Endothelial cell of umbilical vein (primary cell): ENCODE data around the gene PARP8. TPM values are rescaled to one million over a fixed set of nuclear protein-coding genes. Genes with fewer than 3 reads are reported as not detected.

Experiments used
- BruUV-seq: library from RNA; stranded (reverse); fragments of 400-500 nt; replicated peaks from 2 replicates; lab custom pipeline; 2021; lab: Mats Ljungman, UMichigan
- CTCF ChIA-PET: fragments of 300-600, 350-600 bp; sonication (Branson Sonifier 250); formaldehyde crosslinking; loops from one replicate; lab custom pipeline; 2021; ENCODE audit warnings: antibody characterized with exemption, inconsistent platforms; lab: Charles Lee
- POLR2A ChIA-PET: fragments of 300-600, 350-600 bp; sonication (Branson Sonifier 250); formaldehyde crosslinking; loops from one replicate; lab custom pipeline; 2021; ENCODE audit warnings: antibody characterized with exemption, inconsistent platforms; lab: Charles Lee
- DNase-seq: peaks from one replicate; pipeline ENCODE4 v3.0.0-alpha.2; 2011; ENCODE audit warnings: low read depth, low spot score
- FAIRE-seq: peaks from 2 replicates; lab custom pipeline; 2011; peaks lifted over from hg19 to GRCh38; lab: Jason Lieb, UNC
- H2AFZ ChIP-seq: 2 replicates; pipeline ENCODE4 v1.6.0; 2012; ENCODE audit warnings: low read depth, low read length, control low read depth, inconsistent platforms
- H3K27ac ChIP-seq: 2 replicates; pipeline ENCODE4 v1.5.1; 2011; ENCODE audit warnings: low read depth, mild to moderate bottlenecking, control low read depth, low read length, moderate library complexity; ENCODE audit not compliant: insufficient read depth
- H3K27me3 ChIP-seq, 2 experiments: 2 replicates each; pipeline versions ENCODE4 v1.6.0 to v1.6.1; 2011; ENCODE audit warnings: low read length in 2 of 2, mixed read lengths in 1 of 2; ENCODE audit not compliant: control insufficient read depth in 2 of 2, insufficient read depth in 2 of 2
- H3K36me3 ChIP-seq, 2 experiments: 2 replicates in 1 of 2; 3 replicates in 1 of 2; pipeline ENCODE4 v1.5.1; 2011; ENCODE audit warnings: low read length in 2 of 2, mild to moderate bottlenecking in 1 of 2, moderate library complexity in 1 of 2; ENCODE audit not compliant: control insufficient read depth in 2 of 2, insufficient read depth in 2 of 2; ENCODE audit errors: extremely low read depth in 1 of 2
- H3K4me1 ChIP-seq: 3 replicates; pipeline ENCODE4 v1.5.1; 2011; ENCODE audit warnings: mild to moderate bottlenecking, low read length; ENCODE audit not compliant: control insufficient read depth, insufficient read depth; ENCODE audit errors: extremely low read depth
- H3K4me2 ChIP-seq: 2 replicates; pipeline ENCODE4 v1.6.1; 2011; ENCODE audit warnings: low read length, control low read depth, mixed read lengths; ENCODE audit not compliant: insufficient read depth
- H3K4me3 ChIP-seq, 3 experiments: fragments of 200-600 bp in 1 of 3; sonication (generic), shearing (Covaris generic) in 1 of 3; replicated peaks in 1 of 3; 2 replicates each; pipeline ENCODE4 v1.5.1; 2011 to 2016; ENCODE audit warnings: control low read depth in 3 of 3, low read length in 3 of 3, mild to moderate bottlenecking in 2 of 3, inconsistent platforms in 1 of 3, low read depth in 1 of 3, moderate library complexity in 1 of 3; ENCODE audit not compliant: insufficient read depth in 1 of 3
- H3K79me2 ChIP-seq: 2 replicates; pipeline ENCODE4 v1.6.0; 2012; ENCODE audit warnings: low read length, inconsistent platforms; ENCODE audit not compliant: control insufficient read depth, insufficient read depth
- H3K9ac ChIP-seq: replicated peaks from 2 replicates; pipeline ENCODE3; 2011; ENCODE audit warnings: low read length, control low read depth; ENCODE audit not compliant: insufficient read depth; ENCODE audit errors: extremely low read depth
- H3K9me1 ChIP-seq: replicated peaks from 3 replicates; pipeline ENCODE4 v1.6.0; 2011; ENCODE audit warnings: mild to moderate bottlenecking, low read length; ENCODE audit not compliant: control insufficient read depth, insufficient read depth; ENCODE audit errors: extremely low read depth
- H3K9me3 ChIP-seq: replicated peaks from 2 replicates; pipeline ENCODE4 v1.5.1; 2012; ENCODE audit warnings: low read length, inconsistent platforms; ENCODE audit not compliant: control insufficient read depth, insufficient read depth
- H4K20me1 ChIP-seq: replicated peaks from 2 replicates; pipeline ENCODE3; 2011; ENCODE audit warnings: mild to moderate bottlenecking, low read length; ENCODE audit not compliant: control insufficient read depth, insufficient read depth; ENCODE audit errors: extremely low read depth
- CTCF ChIP-seq, 2 donors: IDR thresholded peaks; 1 replicate in 1 of 2; 2 replicates in 1 of 2; pipeline ENCODE4 v1.5.1; 2011; ENCODE audit warnings: low read length in 2 of 2, mild to moderate bottlenecking in 2 of 2, moderate library complexity in 2 of 2, control low read depth in 1 of 2, inconsistent platforms in 1 of 2, low read depth in 1 of 2; ENCODE audit not compliant: insufficient read depth in 1 of 2; ENCODE audit errors: extremely low read depth in 1 of 2
- EZH2 ChIP-seq: IDR thresholded peaks from 2 replicates; pipeline ENCODE4 v1.6.1; 2012; ENCODE audit warnings: borderline replicate concordance, low read depth, mild to moderate bottlenecking, moderate library complexity, low read length, inconsistent platforms; ENCODE audit not compliant: severe bottlenecking
- FOS ChIP-seq: IDR thresholded peaks from 2 replicates; pipeline ENCODE4 v1.6.1; 2011; ENCODE audit warnings: mild to moderate bottlenecking, low read length, moderate library complexity, borderline replicate concordance; ENCODE audit not compliant: insufficient read depth
- GATA2 ChIP-seq: IDR thresholded peaks from 2 replicates; pipeline ENCODE4 v1.7.0; 2011; ENCODE audit warnings: low read depth, mild to moderate bottlenecking, moderate library complexity, mixed read lengths, low read length; ENCODE audit not compliant: insufficient read length, insufficient read depth
- JUN ChIP-seq: IDR thresholded peaks from 2 replicates; pipeline ENCODE4 v1.6.1; 2011; ENCODE audit warnings: borderline replicate concordance, low read depth; ENCODE audit not compliant: insufficient read length, insufficient read depth
- MAX ChIP-seq: IDR thresholded peaks from 2 replicates; pipeline ENCODE4 v1.6.1; 2011; ENCODE audit not compliant: insufficient read depth, insufficient read length
- MYC ChIP-seq: IDR thresholded peaks from one replicate; pipeline ENCODE4 v1.6.1; 2011; ENCODE audit warnings: mild to moderate bottlenecking, low read depth, low read length
- POLR2A ChIP-seq: IDR thresholded peaks from 2 replicates; pipeline ENCODE4 v1.6.1; 2012; ENCODE audit warnings: low read depth, mild to moderate bottlenecking, control low read depth, low read length
- POLR2AphosphoS5 ChIP-seq: IDR thresholded peaks from 2 replicates; pipeline ENCODE4 v1.6.1; 2012; ENCODE audit warnings: low read depth, mild to moderate bottlenecking, control low read depth, low read length, moderate library complexity; ENCODE audit not compliant: insufficient read depth
- dilution Hi-C: fragments of 300-500 bp; cut with MboI; formaldehyde crosslinking; loops from one replicate; pipeline ENCODE4 v1.15.0; 2019; ENCODE audit warnings: low sequenced_read_pairs; ENCODE audit not compliant: extremely low pct_ligation_motif_present
- intact Hi-C: fragments of 100-400 bp; cut with micrococcal nuclease; formaldehyde crosslinking; loops from one replicate; pipeline ENCODE4 v1.10.0; 2022
- polyA plus RNA-seq, 4 experiments: library from polyadenylated mRNA; depleted of rRNA in 3 of 4; stranded (reverse) in 3 of 4; unstranded in 1 of 4; fragments of >200 nt; gene quantifications; 2 replicates each; pipeline versions ENCODE4 v1.2.1 to v1.2.3, GENCODE V29; 2011 to 2012; ENCODE audit warnings: missing spikeins in 1 of 4
- total RNA-seq: library from RNA; stranded (reverse); gene quantifications from 2 replicates; pipeline ENCODE4 v1.2.3, GENCODE V29; 2021

The PARP8 gene
- total and polyA plus RNA-seq, 2 donors (not counting 3 experiments of a cell fraction or from before 2014, with no cell fraction given) = 0.03 to 0.60 TPM

GRCh38 chr5:50867140-50867539, 200.7 kb downstream of the PARP8 start:
- Histone ChIP-seq H3K36me3 (no peaks in the 10 kb centered on the region), H2AFZ (no peak overlapping the region), H3K9me3 (peaks cover 11% of the 10 kb centered on the region), H3K27me3 (no peaks in the 10 kb centered on the region), H3K4me3 (no peak overlapping the region), H3K27ac (no peak overlapping the region), H4K20me1 (no peaks in the 10 kb centered on the region), H3K4me1 (no peaks in the 10 kb centered on the region), H3K9ac (no peak overlapping the region), H3K79me2 (no peaks in the 10 kb centered on the region), H3K9me1 (no peaks in the 10 kb centered on the region), H3K4me2 (no peak overlapping the region)
- BruUV-seq = no TSS peak
- intact Hi-C loops = no loop called here
- no peak for TF ChIP-seq FOS
- no peak for TF ChIP-seq MAX
- no peak for TF ChIP-seq EZH2
- no peak for TF ChIP-seq POLR2AphosphoS5
- DNase-seq = no peak
- dilution Hi-C loops = no loop called here
- POLR2A ChIA-PET = no interaction called here
- no peak for FAIRE-seq
- CTCF ChIA-PET = no interaction called here

GRCh38 chr5:50873595-50874277, 207.3 kb downstream of the PARP8 start:
- CTCF ChIA-PET = no interaction called here
- no peak overlapping the region for H3K4me2 ChIP-seq
- no TSS peak for BruUV-seq

More at GRCh38 chr5:50873595-50874277, 207.3 kb downstream of the PARP8 start:
- H4K20me1 ChIP-seq = no peaks in the 10 kb centered on the region
- TF ChIP-seq JUN (no peak), EZH2 (no peak), POLR2AphosphoS5 (no peak), POLR2A (no peak), MYC (no peak), MAX (no peak), CTCF (IDR thresholded peaks at IDR 0.05; ENCODE audit: extremely low read depth in 1 of 2, insufficient read depth in 1 of 2, low read depth in 1 of 2, low read length in 2 of 2) (no peak), GATA2 (no peak), FOS (no peak)
- no peaks in the 10 kb centered on the region for H3K4me1 ChIP-seq
- DNase-seq (no peak), FAIRE-seq (no peak)
- no peaks in the 10 kb centered on the region for H3K27me3 ChIP-seq
- H3K9me1 ChIP-seq = no peaks in the 10 kb centered on the region
- H3K36me3 ChIP-seq = no peaks in the 10 kb centered on the region
- no peak overlapping the region for H3K4me3 ChIP-seq
- no peaks in the 10 kb centered on the region for H3K79me2 ChIP-seq
- no peak overlapping the region for H2AFZ ChIP-seq
- intact Hi-C loops = no loop called here
- dilution Hi-C loops = no loop called here
- no peak overlapping the region for H3K27ac ChIP-seq
- peaks cover 4% of the 10 kb centered on the region for H3K9me3 ChIP-seq
- POLR2A ChIA-PET = no interaction called here
- H3K9ac ChIP-seq = no peak overlapping the region
